Coronary artery (tissue), 2 donors: ENCODE results near the gene NMBR.
"Not testable (repeated sequence)": the region's sequence is repeated elsewhere in the genome, so short reads cannot be mapped to it uniquely, and the experiment has no call there.

Experiments
- DNase-seq: peaks from one replicate; pipeline ENCODE4 v3.0.0-alpha.2; 2017; ENCODE audit warnings: low spot score
- H3K27ac ChIP-seq, 2 donors: fragments of 200-600 bp; sonication (generic); one replicate each; pipeline ENCODE4 v1.5.1; 2016 to 2019
- H3K4me3 ChIP-seq: fragments of 200-600 bp; sonication (generic); 2 replicates; pipeline ENCODE4 v1.5.1; 2016; ENCODE audit warnings: mild to moderate bottlenecking, moderate library complexity
- CTCF ChIP-seq: fragments of 200-600 bp; sonication (generic); IDR thresholded peaks from one replicate; pipeline ENCODE4 v1.5.1; 2019; ENCODE audit warnings: antibody characterized with exemption

The NMBR gene

GRCh38 chr6:142146828-142147662 is at the start of gene NMBR, which contains the start of gene VTA1:
NMBR (minus strand) TSS chr6:142147122; CDS start chr6:142088658, 58,464 bp downstream.
VTA1 (plus strand) TSS chr6:142147263; CDS start chr6:142147288, 25 bp downstream.
- peak within 1 kb of the TSS; percentile 92 for H3K4me3 ChIP-seq
- TF ChIP-seq CTCF, result peak; percentile 77
- peak within 1 kb of the TSS; percentile 19 to 84 for H3K27ac ChIP-seq

GRCh38 chr6:142195862-142196541 is 49.1 kb upstream of the NMBR start:
- no peak for DNase-seq
- no peak overlapping the region for H3K27ac ChIP-seq
- no peak overlapping the region for H3K4me3 ChIP-seq
- no peak for TF ChIP-seq CTCF

More at GRCh38 chr6:142146828-142147662, at the start of gene NMBR, which contains the start of gene VTA1:
- DNase-seq, result peak; percentile 99

- no peak for TF ChIP-seq CTCF
- DNase-seq, result no peak
- no peak overlapping the region for H3K27ac ChIP-seq
- H3K4me3 ChIP-seq, result no peak overlapping the region
These were observed 46.7 kb upstream of the NMBR start for GRCh38 chr6:142193621-142194020.

GRCh38 chr6:142192343-142192742 is 45.4 kb upstream of the NMBR start:
- TF ChIP-seq CTCF, result no peak
- Histone ChIP-seq H3K27ac (no peak overlapping the region), H3K4me3 (no peak overlapping the region)
- no peak for DNase-seq

- no peak for TF ChIP-seq CTCF
- no peak for DNase-seq
- Histone ChIP-seq H3K4me3 (no peak overlapping the region), H3K27ac (no peak overlapping the region)
These were observed 42.1 kb upstream of the NMBR start for GRCh38 chr6:142189057-142189456.

- H3K27ac ChIP-seq, H3K4me3 ChIP-seq, DNase-seq: not testable (repeated sequence)
These were observed 41.4 kb upstream of the NMBR start for GRCh38 chr6:142188341-142188740.

- DNase-seq, result no peak
- no peak for TF ChIP-seq CTCF
- no peak overlapping the region for H3K4me3 ChIP-seq
- no peak overlapping the region for H3K27ac ChIP-seq
These were observed 40.3 kb upstream of the NMBR start for GRCh38 chr6:142187209-142187608.
